GM12878 (cell line): ENCODE results near the gene PRMT7. TPM values are rescaled to one million over a fixed set of nuclear protein-coding genes. Genes with fewer than 3 reads are reported as not detected.

Experiments
- BHLHE40 ChIP-seq, 2 experiments: fragments of 450-650 bp in 1 of 2; IDR thresholded peaks; 2 replicates each; pipeline ENCODE4 v1.6.1; 2011 to 2017; ENCODE audit warnings: low read depth in 2 of 2, borderline replicate concordance in 1 of 2, improper control_type of control experiment in 1 of 2, low read length in 1 of 2, mild to moderate bottlenecking in 1 of 2
- CBX3 ChIP-seq: fragments of 200-600 bp; sonication (generic); IDR thresholded peaks from 2 replicates; pipeline ENCODE4 v1.6.1; 2016; ENCODE audit warnings: low read depth, borderline replicate concordance
- CHD2 ChIP-seq: IDR thresholded peaks from 2 replicates; pipeline ENCODE4 v1.6.1; 2011; ENCODE audit warnings: low read depth, low read length, improper control_type of control experiment, borderline replicate concordance
- CREM ChIP-seq: IDR thresholded peaks from 2 replicates; pipeline ENCODE4 v1.6.1; 2014; ENCODE audit warnings: antibody characterized with exemption, low read depth
- GABPA ChIP-seq: IDR thresholded peaks from 2 replicates; pipeline ENCODE4 v1.6.1; 2014; ENCODE audit warnings: antibody characterized with exemption, low read depth, mild to moderate bottlenecking, inconsistent platforms
- JUND ChIP-seq: IDR thresholded peaks from 2 replicates; pipeline ENCODE4 v1.6.1; 2012; ENCODE audit warnings: low read depth, mild to moderate bottlenecking, low read length, improper control_type of control experiment, moderate library complexity
- NR2C1 ChIP-seq: fragments of 450-650 bp; IDR thresholded peaks from 2 replicates; pipeline ENCODE4 v1.6.1; 2017; ENCODE audit warnings: antibody characterized with exemption, mild to moderate bottlenecking, moderate library complexity
- SPI1 ChIP-seq: IDR thresholded peaks from 2 replicates; pipeline ENCODE4 v1.6.1; 2011; ENCODE audit warnings: low read depth, mild to moderate bottlenecking, low read length, moderate library complexity, borderline replicate concordance; ENCODE audit not compliant: insufficient read depth
- SUZ12 ChIP-seq: fragments of 200-600 bp; sonication (generic); IDR thresholded peaks from one replicate; pipeline ENCODE4 v1.6.1; 2018; ENCODE audit warnings: antibody characterized with exemption, mild to moderate bottlenecking; ENCODE audit not compliant: unreplicated experiment
- ZBED1 ChIP-seq: IDR thresholded peaks from 2 replicates; pipeline ENCODE4 v1.6.1; 2016; ENCODE audit warnings: borderline replicate concordance
- ZNF274 ChIP-seq: IDR thresholded peaks from one replicate; pipeline ENCODE4 v1.8.0; 2011; ENCODE audit not compliant: insufficient read length, insufficient read depth
- polyA plus RNA-seq, 11 experiments: library from polyadenylated mRNA; depleted of rRNA in 4 of 11; unstranded in 6 of 11; stranded (reverse) in 5 of 11; fragments of >200 nt; fragmentation: Nextera tagmentation in 4 of 11; fragmentation: Illumina TruSeq in 1 of 11; extraction: Ambion mirVana in 4 of 11; extraction: Trizol in 1 of 11; gene quantifications; 1 replicate in 1 of 11; 2 replicates in 10 of 11; pipeline versions ENCODE4 v1.2.1 to v1.2.3, GENCODE V29; 2011 to 2016; ENCODE audit warnings: inconsistent platforms in 2 of 11, missing spikeins in 2 of 11, low read depth in 1 of 11
- total RNA-seq, 4 experiments: library from RNA; depleted of rRNA in 3 of 4; stranded (reverse); fragments of >200 nt in 3 of 4; fragmentation: Illumina TruSeq in 1 of 4; extraction: Trizol in 1 of 4; gene quantifications; 2 replicates each; pipeline versions ENCODE4 v1.2.1 to v1.2.3, GENCODE V29; 2013 to 2021
- TF ChIP-seq, protein P1 (sequence below): fragments of 450-650 bp; formaldehyde crosslinking; IDR thresholded peaks from 2 replicates; pipeline ENCODE4 v1.4.0; 2020; ENCODE audit warnings: mild to moderate bottlenecking, moderate library complexity
- TF ChIP-seq, protein P2 (sequence below): fragments of 450-650 bp; conservative IDR thresholded peaks from 2 replicates; pipeline ENCODE4 v1.6.1; 2017; ENCODE audit warnings: mild to moderate bottlenecking, moderate library complexity
- TF ChIP-seq, protein P3 (sequence below): fragments of 450-650 bp; IDR thresholded peaks from 2 replicates; pipeline ENCODE4 v1.6.1; 2016; ENCODE audit warnings: mild to moderate bottlenecking, moderate library complexity, borderline replicate concordance
- TF ChIP-seq, protein P4 (sequence below): IDR thresholded peaks from 2 replicates; pipeline ENCODE4 v1.6.1; 2011; ENCODE audit warnings: mild to moderate bottlenecking, low read depth, low read length, moderate library complexity; ENCODE audit not compliant: insufficient replicate concordance
- TF ChIP-seq, protein P5 (sequence below): fragments of 450-650 bp; IDR thresholded peaks from 2 replicates; pipeline ENCODE4 v1.6.1; 2017; ENCODE audit warnings: borderline replicate concordance

The PRMT7 gene
- total and polyA plus RNA-seq, 10 of the 15 experiments (the other 5 are each of a cell fraction or from before 2014, with no cell fraction given) = 5.1 to 56.1 (median 42.0) TPM

DNA sequence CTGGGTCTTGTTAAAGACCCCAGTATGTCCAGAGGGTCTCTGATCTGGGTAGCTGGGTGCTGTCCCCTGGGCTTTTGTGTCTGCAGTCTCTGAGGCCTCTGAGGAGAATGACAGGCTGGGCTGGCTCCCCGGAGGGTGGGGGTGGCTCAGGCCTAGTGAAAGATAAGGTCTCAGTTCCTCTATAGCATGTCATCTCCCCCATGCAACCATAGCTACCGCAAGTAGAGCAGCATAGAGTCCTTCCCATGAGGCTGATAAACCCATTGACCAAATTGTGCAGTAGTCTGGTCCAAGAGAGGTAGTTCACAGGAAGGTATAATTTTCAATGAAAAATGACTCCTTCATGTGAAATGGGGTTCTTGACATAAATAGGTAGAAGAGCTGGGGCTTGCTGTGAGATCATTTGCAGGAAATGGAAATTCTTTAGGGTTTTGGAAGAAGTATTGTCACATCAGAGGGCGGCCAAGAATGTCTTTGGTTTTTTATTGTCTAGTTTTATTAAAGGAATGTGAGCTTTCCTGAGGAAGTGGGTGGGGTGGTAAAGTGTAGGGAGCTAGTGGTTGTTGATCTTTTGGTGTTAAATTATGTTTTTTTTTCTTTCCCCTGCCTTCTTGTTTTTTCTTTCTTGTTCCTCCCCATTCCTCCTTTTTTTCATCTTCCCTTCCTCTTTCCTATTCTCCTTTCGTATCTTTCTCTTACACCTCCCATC is 21.0 kb upstream of the PRMT7 start (continued):
- TF ChIP-seq JUND (no peak), SPI1 (peak; percentile 96), NR2C1 (no peak), CHD2 (peak; percentile 66; the same call in 1 of the 2 replicates), CREM (no peak), CBX3 (no peak), SUZ12 (no peak), ZBED1 (0 out of 2 replicates have a peak, but pooled peaks have one; percentile 54), BHLHE40 (IDR thresholded peaks at IDR 0.05; ENCODE audit: borderline replicate concordance in 1 of 2, low read depth in 2 of 2, low read length in 1 of 2) (no peak), GABPA (no peak), ZNF274 (no peak)
- TF ChIP-seq, protein P1, sequence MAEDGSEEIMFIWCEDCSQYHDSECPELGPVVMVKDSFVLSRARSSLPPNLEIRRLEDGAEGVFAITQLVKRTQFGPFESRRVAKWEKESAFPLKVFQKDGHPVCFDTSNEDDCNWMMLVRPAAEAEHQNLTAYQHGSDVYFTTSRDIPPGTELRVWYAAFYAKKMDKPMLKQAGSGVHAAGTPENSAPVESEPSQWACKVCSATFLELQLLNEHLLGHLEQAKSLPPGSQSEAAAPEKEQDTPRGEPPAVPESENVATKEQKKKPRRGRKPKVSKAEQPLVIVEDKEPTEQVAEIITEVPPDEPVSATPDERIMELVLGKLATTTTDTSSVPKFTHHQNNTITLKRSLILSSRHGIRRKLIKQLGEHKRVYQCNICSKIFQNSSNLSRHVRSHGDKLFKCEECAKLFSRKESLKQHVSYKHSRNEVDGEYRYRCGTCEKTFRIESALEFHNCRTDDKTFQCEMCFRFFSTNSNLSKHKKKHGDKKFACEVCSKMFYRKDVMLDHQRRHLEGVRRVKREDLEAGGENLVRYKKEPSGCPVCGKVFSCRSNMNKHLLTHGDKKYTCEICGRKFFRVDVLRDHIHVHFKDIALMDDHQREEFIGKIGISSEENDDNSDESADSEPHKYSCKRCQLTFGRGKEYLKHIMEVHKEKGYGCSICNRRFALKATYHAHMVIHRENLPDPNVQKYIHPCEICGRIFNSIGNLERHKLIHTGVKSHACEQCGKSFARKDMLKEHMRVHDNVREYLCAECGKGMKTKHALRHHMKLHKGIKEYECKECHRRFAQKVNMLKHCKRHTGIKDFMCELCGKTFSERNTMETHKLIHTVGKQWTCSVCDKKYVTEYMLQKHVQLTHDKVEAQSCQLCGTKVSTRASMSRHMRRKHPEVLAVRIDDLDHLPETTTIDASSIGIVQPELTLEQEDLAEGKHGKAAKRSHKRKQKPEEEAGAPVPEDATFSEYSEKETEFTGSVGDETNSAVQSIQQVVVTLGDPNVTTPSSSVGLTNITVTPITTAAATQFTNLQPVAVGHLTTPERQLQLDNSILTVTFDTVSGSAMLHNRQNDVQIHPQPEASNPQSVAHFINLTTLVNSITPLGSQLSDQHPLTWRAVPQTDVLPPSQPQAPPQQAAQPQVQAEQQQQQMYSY (CRISPR knock-in tag) = no peak
- TF ChIP-seq, protein P2, sequence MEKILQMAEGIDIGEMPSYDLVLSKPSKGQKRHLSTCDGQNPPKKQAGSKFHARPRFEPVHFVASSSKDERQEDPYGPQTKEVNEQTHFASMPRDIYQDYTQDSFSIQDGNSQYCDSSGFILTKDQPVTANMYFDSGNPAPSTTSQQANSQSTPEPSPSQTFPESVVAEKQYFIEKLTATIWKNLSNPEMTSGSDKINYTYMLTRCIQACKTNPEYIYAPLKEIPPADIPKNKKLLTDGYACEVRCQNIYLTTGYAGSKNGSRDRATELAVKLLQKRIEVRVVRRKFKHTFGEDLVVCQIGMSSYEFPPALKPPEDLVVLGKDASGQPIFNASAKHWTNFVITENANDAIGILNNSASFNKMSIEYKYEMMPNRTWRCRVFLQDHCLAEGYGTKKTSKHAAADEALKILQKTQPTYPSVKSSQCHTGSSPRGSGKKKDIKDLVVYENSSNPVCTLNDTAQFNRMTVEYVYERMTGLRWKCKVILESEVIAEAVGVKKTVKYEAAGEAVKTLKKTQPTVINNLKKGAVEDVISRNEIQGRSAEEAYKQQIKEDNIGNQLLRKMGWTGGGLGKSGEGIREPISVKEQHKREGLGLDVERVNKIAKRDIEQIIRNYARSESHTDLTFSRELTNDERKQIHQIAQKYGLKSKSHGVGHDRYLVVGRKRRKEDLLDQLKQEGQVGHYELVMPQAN = no peak
- TF ChIP-seq, protein P3, sequence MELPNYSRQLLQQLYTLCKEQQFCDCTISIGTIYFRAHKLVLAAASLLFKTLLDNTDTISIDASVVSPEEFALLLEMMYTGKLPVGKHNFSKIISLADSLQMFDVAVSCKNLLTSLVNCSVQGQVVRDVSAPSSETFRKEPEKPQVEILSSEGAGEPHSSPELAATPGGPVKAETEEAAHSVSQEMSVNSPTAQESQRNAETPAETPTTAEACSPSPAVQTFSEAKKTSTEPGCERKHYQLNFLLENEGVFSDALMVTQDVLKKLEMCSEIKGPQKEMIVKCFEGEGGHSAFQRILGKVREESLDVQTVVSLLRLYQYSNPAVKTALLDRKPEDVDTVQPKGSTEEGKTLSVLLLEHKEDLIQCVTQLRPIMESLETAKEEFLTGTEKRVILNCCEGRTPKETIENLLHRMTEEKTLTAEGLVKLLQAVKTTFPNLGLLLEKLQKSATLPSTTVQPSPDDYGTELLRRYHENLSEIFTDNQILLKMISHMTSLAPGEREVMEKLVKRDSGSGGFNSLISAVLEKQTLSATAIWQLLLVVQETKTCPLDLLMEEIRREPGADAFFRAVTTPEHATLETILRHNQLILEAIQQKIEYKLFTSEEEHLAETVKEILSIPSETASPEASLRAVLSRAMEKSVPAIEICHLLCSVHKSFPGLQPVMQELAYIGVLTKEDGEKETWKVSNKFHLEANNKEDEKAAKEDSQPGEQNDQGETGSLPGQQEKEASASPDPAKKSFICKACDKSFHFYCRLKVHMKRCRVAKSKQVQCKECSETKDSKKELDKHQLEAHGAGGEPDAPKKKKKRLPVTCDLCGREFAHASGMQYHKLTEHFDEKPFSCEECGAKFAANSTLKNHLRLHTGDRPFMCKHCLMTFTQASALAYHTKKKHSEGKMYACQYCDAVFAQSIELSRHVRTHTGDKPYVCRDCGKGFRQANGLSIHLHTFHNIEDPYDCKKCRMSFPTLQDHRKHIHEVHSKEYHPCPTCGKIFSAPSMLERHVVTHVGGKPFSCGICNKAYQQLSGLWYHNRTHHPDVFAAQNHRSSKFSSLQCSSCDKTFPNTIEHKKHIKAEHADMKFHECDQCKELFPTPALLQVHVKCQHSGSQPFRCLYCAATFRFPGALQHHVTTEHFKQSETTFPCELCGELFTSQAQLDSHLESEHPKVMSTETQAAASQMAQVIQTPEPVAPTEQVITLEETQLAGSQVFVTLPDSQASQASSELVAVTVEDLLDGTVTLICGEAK = no peak
- TF ChIP-seq, protein P4, sequence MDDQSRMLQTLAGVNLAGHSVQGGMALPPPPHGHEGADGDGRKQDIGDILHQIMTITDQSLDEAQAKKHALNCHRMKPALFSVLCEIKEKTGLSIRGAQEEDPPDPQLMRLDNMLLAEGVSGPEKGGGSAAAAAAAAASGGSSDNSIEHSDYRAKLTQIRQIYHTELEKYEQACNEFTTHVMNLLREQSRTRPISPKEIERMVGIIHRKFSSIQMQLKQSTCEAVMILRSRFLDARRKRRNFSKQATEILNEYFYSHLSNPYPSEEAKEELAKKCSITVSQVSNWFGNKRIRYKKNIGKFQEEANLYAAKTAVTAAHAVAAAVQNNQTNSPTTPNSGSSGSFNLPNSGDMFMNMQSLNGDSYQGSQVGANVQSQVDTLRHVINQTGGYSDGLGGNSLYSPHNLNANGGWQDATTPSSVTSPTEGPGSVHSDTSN = peak; percentile 74
- TF ChIP-seq, protein P5, sequence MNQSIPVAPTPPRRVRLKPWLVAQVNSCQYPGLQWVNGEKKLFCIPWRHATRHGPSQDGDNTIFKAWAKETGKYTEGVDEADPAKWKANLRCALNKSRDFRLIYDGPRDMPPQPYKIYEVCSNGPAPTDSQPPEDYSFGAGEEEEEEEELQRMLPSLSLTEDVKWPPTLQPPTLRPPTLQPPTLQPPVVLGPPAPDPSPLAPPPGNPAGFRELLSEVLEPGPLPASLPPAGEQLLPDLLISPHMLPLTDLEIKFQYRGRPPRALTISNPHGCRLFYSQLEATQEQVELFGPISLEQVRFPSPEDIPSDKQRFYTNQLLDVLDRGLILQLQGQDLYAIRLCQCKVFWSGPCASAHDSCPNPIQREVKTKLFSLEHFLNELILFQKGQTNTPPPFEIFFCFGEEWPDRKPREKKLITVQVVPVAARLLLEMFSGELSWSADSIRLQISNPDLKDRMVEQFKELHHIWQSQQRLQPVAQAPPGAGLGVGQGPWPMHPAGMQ = no peak
